ENCODE data around the gene TAF6. TPM values are rescaled to one million over a fixed set of nuclear protein-coding genes. Genes with fewer than 3 reads are reported as not detected.
A peak's percentile ranks its signal among the peaks of the same experiment; 100 is the strongest.

Gene TAF6
- total and polyA plus RNA-seq, 2 of the 4 experiments (the other 2 are of a cell fraction), result 11.3 to 55.3 TPM

DNA sequence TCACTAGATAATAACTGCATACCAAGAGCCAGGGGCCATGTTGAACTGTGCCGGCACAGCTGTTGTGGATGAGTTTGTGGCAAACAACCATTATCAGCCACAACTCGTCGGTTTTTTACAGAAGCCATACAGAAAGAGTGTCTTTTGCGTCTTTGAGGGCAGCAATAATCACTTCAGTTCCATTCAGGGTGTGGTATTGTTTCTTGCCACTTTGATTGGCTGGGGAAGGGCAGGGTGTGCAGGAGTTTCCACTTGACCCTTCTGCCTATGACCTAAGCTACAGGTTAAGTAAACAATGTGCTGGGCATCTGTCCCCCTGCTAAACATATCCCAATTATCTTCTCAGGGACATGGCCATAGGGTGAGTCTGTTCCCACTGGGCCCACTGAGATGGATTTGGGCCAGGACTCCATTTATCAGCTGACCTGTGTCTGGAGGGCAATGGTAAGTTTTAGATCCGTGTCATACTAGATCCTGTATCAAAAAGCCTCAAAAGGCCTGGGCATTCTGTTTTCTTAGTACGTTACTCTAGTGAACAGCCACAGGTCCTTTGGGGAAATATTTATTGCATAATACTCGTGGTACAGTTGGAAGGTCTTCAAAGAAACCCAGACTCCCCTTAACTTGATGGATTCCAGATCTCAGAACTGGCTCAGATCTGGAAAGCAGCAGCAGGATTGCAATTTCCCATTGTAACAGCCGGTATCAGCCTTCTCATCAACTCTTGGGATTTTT lies 53.5 kb downstream of the TAF6 start:
- Histone ChIP-seq H4K8ac (ENCODE audit: low read depth in 2 of 2, low read length in 2 of 2) (no peak overlapping the region), H2BK120ac (ENCODE audit: low read depth, low read length) (no peak overlapping the region), H2AK5ac (ENCODE audit: low read depth, low read length) (no peak overlapping the region), H4K5ac (ENCODE audit: low read depth, low read length) (no peak overlapping the region), H3K18ac (ENCODE audit: low read depth, low read length) (no peak overlapping the region), H3K4me2 (ENCODE audit: low read depth, low read length) (no peak overlapping the region), H3K36me3 (ENCODE audit: control insufficient read depth, insufficient read depth, low read length) (peaks cover 52% of the 10 kb centered on the region), H3K4me3 (ENCODE audit: insufficient read depth, low read depth, low read length) (no peak overlapping the region), H2BK20ac (ENCODE audit: low read depth, low read length) (no peak overlapping the region), H3K23ac (ENCODE audit: low read depth, low read length) (no peak overlapping the region), H2AFZ (replicated peaks; ENCODE audit: low read length, poor library complexity) (no peak overlapping the region), H2AK9ac (replicated peaks; ENCODE audit: low read depth, low read length, poor library complexity) (no peak overlapping the region), H3K9me1 (ENCODE audit: insufficient read depth, low read length) (0 out of 2 replicates have a peak, but pooled peaks cover 3% of the 10 kb centered on the region), H2BK5ac (ENCODE audit: low read depth, low read length, poor library complexity, severe bottlenecking) (no peak overlapping the region), H3K4me1 (ENCODE audit: control insufficient read depth, insufficient read depth, low read length) (peaks cover 2% of the 10 kb centered on the region; the same call in 1 of the 2 replicates), H3K27me3 (ENCODE audit: control insufficient read depth, insufficient read depth, low read length) (no peaks in the 10 kb centered on the region), H2BK15ac (ENCODE audit: low read depth, low read length) (no peak overlapping the region), H3K27ac (ENCODE audit: insufficient read depth, low read length) (peak overlapping the region; percentile 4; the same call in 1 of the 2 replicates), H3K56ac (ENCODE audit: extremely low read depth, insufficient read depth, low read length) (no peak overlapping the region), H3K4ac (ENCODE audit: low read depth, low read length) (no peak overlapping the region), H3K9me3 (ENCODE audit: control insufficient read depth, insufficient read depth, low read length) (peaks cover 24% of the 10 kb centered on the region), H3K14ac (replicated peaks; ENCODE audit: low read depth, low read length) (no peak overlapping the region), H4K91ac (ENCODE audit: insufficient read depth, low read depth, low read length) (no peak overlapping the region), H3K9ac (ENCODE audit: low read depth, low read length) (no peak overlapping the region), H4K20me1 (ENCODE audit: insufficient read depth, low read length) (no peaks in the 10 kb centered on the region), H3K79me1 (ENCODE audit: low read depth in 1 of 2, low read length in 2 of 2) (peaks cover 6 to 12% of the 10 kb centered on the region in 2 experiments; a peak in 3 of 4 replicates)
- ChIA-PET CTCF (no interaction called here), POLR2A (ENCODE audit: unreplicated experiment) (no interaction called here)
- BruUV-seq (replicated peaks), result no TSS peak
- WGBS, 2 experiments (ENCODE audit: extremely low coverage in 2 of 2, insufficient read length in 1 of 2), result no CpG with 5 or more reads among the region's 8 CpGs
- DNase-seq, result peak; percentile 70
- ATAC-seq (ENCODE audit: low read depth), result peak; percentile 50
- dilution Hi-C loops (cut with HindIII; ENCODE audit: low sequenced_read_pairs, unreplicated experiment) (no loop called here), in situ Hi-C loops (cut with MboI; ENCODE audit: low sequenced_read_pairs) (no loop called here), intact Hi-C loops (cut with micrococcal nuclease) (no loop called here)
- TF ChIP-seq CEBPB (IDR thresholded peaks at IDR 0.05; ENCODE audit: low read depth, low read length) (peak; percentile 77), MAFK (IDR thresholded peaks at IDR 0.05; ENCODE audit: low read depth, low read length) (no peak), ELK1 (IDR thresholded peaks at IDR 0.05; ENCODE audit: borderline replicate concordance, low read depth, low read length) (no peak), POLR2A (IDR thresholded peaks at IDR 0.05; ENCODE audit: low read depth, low read length) (no peak)
